ENCODE measurements around the gene PTK7.

PTK7 gene

GRCh38 chr6:43205849-43206248 is 129.7 kb downstream of the PTK7 start:
- Histone ChIP-seq H3K27ac (replicated peaks; ENCODE audit: low read length) (no peak overlapping the region), H2BK120ac (ENCODE audit: low read depth, low read length) (no peak overlapping the region), H3K18ac (ENCODE audit: low read length) (no peak overlapping the region), H2AFZ (ENCODE audit: low read length) (no peak overlapping the region), H3K4ac (ENCODE audit: low read length) (no peak overlapping the region), H3K27me3 (ENCODE audit: control insufficient read depth in 3 of 3, insufficient read depth in 3 of 3, low read depth in 1 of 3, low read length in 3 of 3) (no peaks in the 10 kb centered on the region), H3K36me3 (replicated peaks in 1 of 2; ENCODE audit: control insufficient read depth in 2 of 2, insufficient read depth in 2 of 2, low read length in 2 of 2) (peaks cover under 1 to 16% of the 10 kb centered on the region in 2 donors), H2BK15ac (ENCODE audit: low read length) (no peak overlapping the region), H4K91ac (ENCODE audit: low read depth, low read length, poor library complexity) (no peak overlapping the region), H3K79me1 (ENCODE audit: low read depth, low read length) (no peaks in the 10 kb centered on the region), H3K9ac (ENCODE audit: low read depth, low read length, poor library complexity) (no peak overlapping the region), H2BK12ac (ENCODE audit: low read length) (no peak overlapping the region), H3K9me3 (replicated peaks in 1 of 2; ENCODE audit: control insufficient read depth in 2 of 2, insufficient read depth in 1 of 2, low read depth in 1 of 2, low read length in 2 of 2) (no peaks in the 10 kb centered on the region), H3K4me3 (ENCODE audit: low read length in 2 of 2) (no peak overlapping the region), H2AK5ac (ENCODE audit: low read depth, low read length) (no peak overlapping the region), H3K4me2 (ENCODE audit: insufficient read depth, low read length, poor library complexity, severe bottlenecking) (no peak overlapping the region), H3K14ac (ENCODE audit: low read length) (no peak overlapping the region), H3K4me1 (ENCODE audit: control insufficient read depth in 2 of 2, insufficient read depth in 1 of 2, low read depth in 1 of 2, low read length in 2 of 2) (no peaks in the 10 kb centered on the region), H3K23ac (ENCODE audit: low read depth, low read length, poor library complexity) (no peak overlapping the region), H4K8ac (ENCODE audit: low read depth, low read length) (no peak overlapping the region), H2BK5ac (ENCODE audit: low read length) (no peak overlapping the region)
- no CpG with 5 or more reads among the region's 10 CpGs for WGBS, 2 donors (ENCODE audit: extremely low coverage in 2 of 2, insufficient read length in 2 of 2, insufficient replicate concordance in 1 of 2)
- DNase-seq (ENCODE audit: low spot score), result no peak

DNA sequence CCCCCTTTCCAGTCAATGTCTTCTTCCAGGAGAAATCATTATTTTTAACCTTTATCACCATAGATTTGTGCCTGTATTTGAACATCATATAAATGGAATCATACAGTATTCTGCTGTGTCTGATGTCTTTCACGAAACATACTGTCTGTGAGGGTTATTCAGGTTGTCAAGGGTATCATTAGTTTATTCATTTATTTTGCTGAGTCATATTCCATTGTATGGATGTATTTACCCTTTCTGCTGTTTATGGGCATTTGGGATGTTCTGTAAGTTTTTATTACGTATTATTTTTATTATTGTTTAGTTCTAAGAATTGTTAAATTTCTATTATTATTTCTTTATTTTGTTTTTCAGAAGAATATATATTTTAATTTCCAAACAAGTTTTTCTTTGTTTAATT is 131.2 kb downstream of the PTK7 start:
- H2BK120ac ChIP-seq (ENCODE audit: low read depth, low read length), result no peak overlapping the region
- DNase-seq (ENCODE audit: low spot score), result no peak
- no peak overlapping the region for H4K91ac ChIP-seq (ENCODE audit: low read depth, low read length, poor library complexity)
- H3K36me3 ChIP-seq (replicated peaks in 1 of 2; ENCODE audit: control insufficient read depth in 2 of 2, insufficient read depth in 2 of 2, low read length in 2 of 2), result peaks cover 0 to 16% of the 10 kb centered on the region in 2 donors
- WGBS, 2 donors (ENCODE audit: extremely low coverage in 2 of 2, insufficient read length in 2 of 2, insufficient replicate concordance in 1 of 2), result no CpG with 5 or more reads among the region's 2 CpGs
- no peak overlapping the region for H3K9ac ChIP-seq (ENCODE audit: low read depth, low read length, poor library complexity)
- no peaks in the 10 kb centered on the region for H3K27me3 ChIP-seq (ENCODE audit: control insufficient read depth in 3 of 3, insufficient read depth in 3 of 3, low read depth in 1 of 3, low read length in 3 of 3)
- H3K4me1 ChIP-seq (ENCODE audit: control insufficient read depth in 2 of 2, insufficient read depth in 1 of 2, low read depth in 1 of 2, low read length in 2 of 2), result no peaks in the 10 kb centered on the region
- no peaks in the 10 kb centered on the region for H3K9me3 ChIP-seq (replicated peaks in 1 of 2; ENCODE audit: control insufficient read depth in 2 of 2, insufficient read depth in 1 of 2, low read depth in 1 of 2, low read length in 2 of 2)
- no peak overlapping the region for H3K27ac ChIP-seq (replicated peaks; ENCODE audit: low read length)
- no peak overlapping the region for H3K18ac ChIP-seq (ENCODE audit: low read length)
- H2BK5ac ChIP-seq (ENCODE audit: low read length), result no peak overlapping the region
- H3K4me3 ChIP-seq (ENCODE audit: low read length in 2 of 2), result no peak overlapping the region
- no peak overlapping the region for H4K8ac ChIP-seq (ENCODE audit: low read depth, low read length)
- no peak overlapping the region for H2AK5ac ChIP-seq (ENCODE audit: low read depth, low read length)
- no peak overlapping the region for H3K14ac ChIP-seq (ENCODE audit: low read length)
- H3K4me2 ChIP-seq (ENCODE audit: insufficient read depth, low read length, poor library complexity, severe bottlenecking), result no peak overlapping the region
- no peaks in the 10 kb centered on the region for H3K79me1 ChIP-seq (ENCODE audit: low read depth, low read length)
- H3K23ac ChIP-seq (ENCODE audit: low read depth, low read length, poor library complexity), result no peak overlapping the region
- no peak overlapping the region for H2AFZ ChIP-seq (ENCODE audit: low read length)
- no peak overlapping the region for H2BK12ac ChIP-seq (ENCODE audit: low read length)
- no peak overlapping the region for H2BK15ac ChIP-seq (ENCODE audit: low read length)
- H3K4ac ChIP-seq (ENCODE audit: low read length), result no peak overlapping the region
